Type B pancreatic cell (in vitro differentiated cells): ENCODE data around the gene TDRD12. TPM values are rescaled to one million over a fixed set of nuclear protein-coding genes. Genes with fewer than 3 reads are reported as not detected.

Source experiments
- DNase-seq: peaks from one replicate; pipeline ENCODE4 v3.0.0; 2021; ENCODE audit warnings: mixed read lengths; ENCODE audit not compliant: unreplicated experiment; ENCODE audit errors: extremely low spot score
- H3K27ac Mint-ChIP-seq: 2 replicates; pipeline ENCODE4 v1.8.0; 2021; ENCODE audit warnings: mild to moderate bottlenecking, mixed read lengths
- H3K27me3 Mint-ChIP-seq: 2 replicates; pipeline ENCODE4 v1.8.0; 2021; ENCODE audit warnings: mixed read lengths
- H3K36me3 Mint-ChIP-seq: 2 replicates; pipeline ENCODE4 v1.8.0; 2021; ENCODE audit warnings: mixed read lengths
- H3K4me1 Mint-ChIP-seq: one replicate; pipeline ENCODE4 v1.8.0; 2021; ENCODE audit warnings: mixed read lengths; ENCODE audit not compliant: unreplicated experiment
- H3K4me3 Mint-ChIP-seq: 2 replicates; pipeline ENCODE4 v1.8.0; 2021; ENCODE audit warnings: mild to moderate bottlenecking, mixed read lengths
- H3K9me3 Mint-ChIP-seq: 2 replicates; pipeline ENCODE4 v1.8.0; 2021; ENCODE audit warnings: mixed read lengths
- CTCF ChIP-seq: fragments of 200-600 bp; sonication (generic); conservative IDR thresholded peaks from 2 replicates; pipeline ENCODE4 v1.5.0; 2021; ENCODE audit warnings: antibody characterized with exemption, mild to moderate bottlenecking
- total RNA-seq: library from RNA; stranded (reverse); gene quantifications from 2 replicates; pipeline ENCODE4 v1.2.1, GENCODE V29; 2021; ENCODE audit warnings: low replicate concordance

TDRD12 gene
- total RNA-seq, 1 donor from 2014 or later = 0.24 TPM

DNA sequence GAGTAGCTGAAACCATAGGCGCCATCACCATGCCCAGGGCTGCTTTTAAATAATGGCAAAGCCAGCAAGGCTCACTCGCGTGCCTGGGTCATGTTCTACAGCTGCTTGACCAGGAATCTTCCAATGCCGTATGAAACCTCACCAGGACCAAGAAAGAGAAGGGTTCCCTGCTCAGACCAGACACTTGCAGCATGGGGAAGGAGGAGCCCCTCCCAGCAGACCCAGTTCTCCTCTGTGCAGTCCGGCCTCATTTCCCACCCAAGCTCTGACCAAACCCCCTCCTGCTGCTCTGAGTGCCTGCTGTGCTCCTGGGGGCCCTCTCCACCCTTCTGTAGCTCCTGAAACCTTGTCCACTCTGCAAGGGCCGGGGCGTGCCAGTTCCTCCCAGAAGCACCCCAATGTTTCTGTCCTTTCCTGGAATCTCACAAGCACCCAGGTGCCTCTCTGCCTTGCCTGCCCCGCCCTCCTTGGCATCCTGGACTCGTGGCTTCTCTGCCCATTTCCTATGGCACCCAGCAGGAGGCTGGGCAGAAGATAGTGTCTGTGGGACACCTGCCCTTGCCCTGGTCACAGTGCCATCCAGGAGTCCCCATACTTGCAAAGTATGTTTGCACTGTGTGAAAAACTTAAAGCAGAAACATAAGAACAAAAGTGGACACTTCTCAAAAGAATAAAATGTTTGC lies 156.8 kb downstream of the TDRD12 start:
- no peaks in the 10 kb centered on the region for H3K4me1 Mint-ChIP-seq
- no peak overlapping the region for H3K4me3 Mint-ChIP-seq
- TF ChIP-seq CTCF = no peak
- DNase-seq = peak; percentile 51
- peaks cover 6% of the 10 kb centered on the region for H3K36me3 Mint-ChIP-seq
- H3K9me3 Mint-ChIP-seq = no peaks in the 10 kb centered on the region
- no peak overlapping the region for H3K27ac Mint-ChIP-seq
- no peaks in the 10 kb centered on the region for H3K27me3 Mint-ChIP-seq

- no peak for TF ChIP-seq CTCF
- peak; percentile 36 for DNase-seq
- Mint-ChIP-seq H3K9me3 (no peaks in the 10 kb centered on the region), H3K4me1 (no peaks in the 10 kb centered on the region), H3K27me3 (no peaks in the 10 kb centered on the region), H3K27ac (no peak overlapping the region), H3K4me3 (no peak overlapping the region), H3K36me3 (peaks cover 6% of the 10 kb centered on the region)
These were observed 157.3 kb downstream of the TDRD12 start for GRCh38 chr19:32876919-32877285.

Other genes starting within 250 kb of the TDRD12 start
- 76.3 and 123 TPM in 2 replicates for gene PDCD5, start 138.6 kb upstream of the TDRD12 start, total RNA-seq
- gene ANKRD27, start 44.6 kb upstream of the TDRD12 start, total RNA-seq = 37.0 and 40.2 TPM in 2 replicates
- gene RGS9BP, start 43.9 kb upstream of the TDRD12 start, total RNA-seq = 1.4 TPM in 2 replicates
- 10.8 and 17.1 TPM in 2 replicates for gene NUDT19, start 27.9 kb upstream of the TDRD12 start, total RNA-seq
- 3.1 and 7.9 TPM in 2 replicates for gene SLC7A9, start 150.0 kb downstream of the TDRD12 start, total RNA-seq